ENCODE results near the gene WNT11.

DNA sequence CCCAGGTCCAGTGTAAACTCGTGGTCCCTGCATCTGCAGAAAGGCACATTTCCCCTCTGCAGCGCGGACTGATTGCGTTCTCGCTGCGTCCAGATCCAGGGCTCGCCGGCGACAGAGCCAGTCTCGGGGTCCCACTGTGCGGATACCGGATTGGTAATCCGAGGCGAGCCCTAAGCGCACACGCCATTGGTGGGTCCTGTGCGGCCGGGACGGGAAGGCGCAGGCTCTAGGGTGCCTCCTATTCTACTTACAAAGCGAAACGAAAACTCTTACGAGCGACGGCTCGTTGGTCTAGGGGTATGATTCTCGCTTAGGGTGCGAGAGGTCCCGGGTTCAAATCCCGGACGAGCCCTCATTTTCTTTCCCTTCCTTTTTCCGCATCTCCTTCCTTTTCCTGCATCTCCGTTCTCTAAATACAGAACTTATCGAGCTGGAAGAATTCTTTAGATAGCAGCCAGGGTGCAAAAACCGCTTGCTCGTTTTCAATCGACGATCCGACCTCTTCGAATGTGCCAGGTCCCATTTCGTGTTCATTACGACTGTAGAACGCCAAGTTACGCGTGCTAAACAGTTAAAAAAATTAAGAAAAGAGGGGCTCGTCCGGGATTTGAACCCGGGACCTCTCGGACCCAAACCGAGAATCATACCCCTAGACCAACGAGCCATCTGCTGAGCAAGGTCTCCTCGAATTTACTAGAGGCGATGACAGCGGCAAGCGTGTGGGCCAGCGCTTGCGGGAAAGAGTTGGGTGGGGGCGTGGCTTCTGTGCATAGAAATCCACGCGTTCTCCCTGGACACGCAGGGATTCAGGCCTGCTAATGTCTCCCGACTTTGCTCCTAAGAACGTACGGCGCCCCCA is 29.2 kb upstream of the WNT11 start:
- TF ChIP-seq, protein P1, sequence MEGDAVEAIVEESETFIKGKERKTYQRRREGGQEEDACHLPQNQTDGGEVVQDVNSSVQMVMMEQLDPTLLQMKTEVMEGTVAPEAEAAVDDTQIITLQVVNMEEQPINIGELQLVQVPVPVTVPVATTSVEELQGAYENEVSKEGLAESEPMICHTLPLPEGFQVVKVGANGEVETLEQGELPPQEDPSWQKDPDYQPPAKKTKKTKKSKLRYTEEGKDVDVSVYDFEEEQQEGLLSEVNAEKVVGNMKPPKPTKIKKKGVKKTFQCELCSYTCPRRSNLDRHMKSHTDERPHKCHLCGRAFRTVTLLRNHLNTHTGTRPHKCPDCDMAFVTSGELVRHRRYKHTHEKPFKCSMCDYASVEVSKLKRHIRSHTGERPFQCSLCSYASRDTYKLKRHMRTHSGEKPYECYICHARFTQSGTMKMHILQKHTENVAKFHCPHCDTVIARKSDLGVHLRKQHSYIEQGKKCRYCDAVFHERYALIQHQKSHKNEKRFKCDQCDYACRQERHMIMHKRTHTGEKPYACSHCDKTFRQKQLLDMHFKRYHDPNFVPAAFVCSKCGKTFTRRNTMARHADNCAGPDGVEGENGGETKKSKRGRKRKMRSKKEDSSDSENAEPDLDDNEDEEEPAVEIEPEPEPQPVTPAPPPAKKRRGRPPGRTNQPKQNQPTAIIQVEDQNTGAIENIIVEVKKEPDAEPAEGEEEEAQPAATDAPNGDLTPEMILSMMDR (conservative IDR thresholded peaks at IDR 0.05; ENCODE audit: low read depth, low read length), result no peak
- TF ChIP-seq EZH2phosphoT487 (IDR thresholded peaks at IDR 0.05; ENCODE audit: borderline replicate concordance, low read length), result no peak
- TF ChIP-seq EZH2 (IDR thresholded peaks at IDR 0.05; ENCODE audit: low read length, unreplicated experiment), result no peak
